A549 (cell line): ENCODE data around the gene PGLYRP1. TPM values are rescaled to one million over a fixed set of nuclear protein-coding genes. Genes with fewer than 3 reads are reported as not detected.

Source experiments
- ATAC-seq, 2 experiments: fragments of 200-7000 bp in 1 of 2; fragments of >200 bp in 1 of 2; cut with Nextera tagmentation in 1 of 2; cut with Tn5 transposase in 1 of 2; 3 replicates each; pipeline versions ENCODE4 v1.8.0 to v1.9.1; 2018 to 2020; ENCODE audit warnings: mild to moderate bottlenecking in 1 of 2, moderate library complexity in 1 of 2
- CTCF ChIA-PET: fragments of 300-600 bp; sonication (Branson Sonifier 250); formaldehyde crosslinking; extraction: SDS; loops from one replicate; lab custom pipeline; 2021; ENCODE audit warnings: antibody characterized with exemption, inconsistent platforms; lab: Yijun Ruan, JAX
- POLR2A ChIA-PET: fragments of 350-600 bp; formaldehyde crosslinking; extraction: SDS; loops from one replicate; lab custom pipeline; 2021; ENCODE audit warnings: antibody characterized with exemption, inconsistent platforms; lab: Yijun Ruan, JAX
- DNase-seq, 2 experiments: peaks; one replicate each; pipeline versions ENCODE4 v3.0.0 to v3.0.0-alpha.2; 2011 to 2016; ENCODE audit warnings: low read depth in 1 of 2, low spot score in 1 of 2
- FAIRE-seq: peaks from 2 replicates; lab custom pipeline; 2011; peaks lifted over from hg19 to GRCh38; lab: Jason Lieb, UNC
- H3K27ac ChIP-seq, 2 experiments: fragments of >200 bp; sonication (Bioruptor Twin); formaldehyde crosslinking; 3 replicates each; pipeline ENCODE4 v1.5.1; 2016 to 2017
- H3K4me1 ChIP-seq: fragments of >200 bp; sonication (Bioruptor Twin); formaldehyde crosslinking; 3 replicates; pipeline ENCODE4 v1.6.1; 2016
- H3K4me2 ChIP-seq: fragments of >200 bp; sonication (Bioruptor Twin); formaldehyde crosslinking; 3 replicates; pipeline ENCODE4 v1.6.1; 2016
- H3K4me3 ChIP-seq: fragments of >200 bp; sonication (Bioruptor Twin); formaldehyde crosslinking; 3 replicates; pipeline ENCODE4 v1.5.1; 2016
- H3K9me3 ChIP-seq: fragments of >200 bp; sonication (Bioruptor Twin); formaldehyde crosslinking; 3 replicates; pipeline ENCODE4 v1.6.1; 2016
- CHD4 ChIP-seq: fragments of 200-600 bp; sonication (generic); IDR thresholded peaks from 2 replicates; pipeline ENCODE4 v1.6.1; 2016; ENCODE audit warnings: antibody characterized with exemption, mild to moderate bottlenecking, borderline replicate concordance
- CTCF ChIP-seq: fragments of >200 bp; sonication (Bioruptor Twin); formaldehyde crosslinking; IDR thresholded peaks from 3 replicates; pipeline ENCODE4 v1.5.1; 2016
- EHF ChIP-seq: fragments of 250-450 bp; sonication (Bioruptor Pico); IDR thresholded peaks from 2 replicates; pipeline ENCODE4 v1.5.0; 2020; ENCODE audit warnings: mild to moderate bottlenecking
- EHMT2 ChIP-seq: fragments of 200-600 bp; sonication (generic); IDR thresholded peaks from 2 replicates; pipeline ENCODE4 v1.6.1; 2016; ENCODE audit warnings: antibody characterized with exemption, low read depth, mild to moderate bottlenecking, moderate library complexity
- ESRRA ChIP-seq: fragments of 150-350 bp; IDR thresholded peaks from 2 replicates; pipeline ENCODE4 v1.6.1; 2014; ENCODE audit warnings: mild to moderate bottlenecking, low read length, borderline replicate concordance
- FOSB ChIP-seq: fragments of 250-450 bp; sonication (Bioruptor Pico); IDR thresholded peaks from 2 replicates; pipeline ENCODE4 v1.5.0; 2020; ENCODE audit warnings: mild to moderate bottlenecking, moderate library complexity
- HDAC2 ChIP-seq: fragments of 200-600 bp; sonication (generic); IDR thresholded peaks from 2 replicates; pipeline ENCODE4 v1.6.1; 2016
- JUN ChIP-seq, 2 experiments: fragments of >200 bp; sonication (Bioruptor Twin); formaldehyde crosslinking; IDR thresholded peaks; 2 replicates in 1 of 2; 3 replicates in 1 of 2; pipeline ENCODE4 v1.6.1; 2016 to 2017
- KDM5A ChIP-seq: fragments of 200-600 bp; sonication (generic); IDR thresholded peaks from 2 replicates; pipeline ENCODE4 v1.6.1; 2016; ENCODE audit warnings: antibody characterized with exemption, mild to moderate bottlenecking
- MAZ ChIP-seq: fragments of 150-350 bp; IDR thresholded peaks from 2 replicates; pipeline ENCODE4 v1.6.1; 2014; ENCODE audit warnings: antibody characterized with exemption, low read depth, low read length, borderline replicate concordance
- POLR2AphosphoS2 ChIP-seq: conservative IDR thresholded peaks from 2 replicates; pipeline ENCODE4 v1.6.1; 2012; ENCODE audit warnings: low read length, improper control_type of control experiment, inconsistent platforms
- RAD21 ChIP-seq, 2 experiments: fragments of >200 bp in 1 of 2; sonication (Bioruptor Twin) in 1 of 2; formaldehyde crosslinking in 1 of 2; IDR thresholded peaks in 1 of 2; conservative IDR thresholded peaks in 1 of 2; 2 replicates in 1 of 2; 3 replicates in 1 of 2; pipeline ENCODE4 v1.6.1; 2012 to 2018; ENCODE audit warnings: inconsistent platforms in 1 of 2
- RFX5 ChIP-seq: fragments of 450-650 bp; IDR thresholded peaks from 2 replicates; pipeline ENCODE4 v1.7.1; 2014; ENCODE audit warnings: antibody characterized with exemption, mild to moderate bottlenecking, moderate library complexity
- RNF2 ChIP-seq: fragments of 200-600 bp; sonication (generic); IDR thresholded peaks from 2 replicates; pipeline ENCODE4 v1.6.1; 2016; ENCODE audit warnings: low read depth, mild to moderate bottlenecking, antibody characterized with exemption, moderate library complexity, borderline replicate concordance
- SMC3 ChIP-seq: fragments of >200 bp; sonication (Bioruptor Twin); formaldehyde crosslinking; IDR thresholded peaks from 3 replicates; pipeline ENCODE4 v1.6.1; 2018; ENCODE audit warnings: inconsistent platforms
- TFCP2L1 ChIP-seq: fragments of 250-450 bp; sonication (Bioruptor Pico); IDR thresholded peaks from 2 replicates; pipeline ENCODE4 v1.5.0; 2021; ENCODE audit warnings: mild to moderate bottlenecking
- ZSCAN20 ChIP-seq: fragments of 250-450 bp; sonication (Bioruptor Pico); IDR thresholded peaks from 2 replicates; pipeline ENCODE4 v1.8.0; 2022; ENCODE audit warnings: mild to moderate bottlenecking, moderate library complexity
- WGBS: methylation state at CpG from one replicate; pipeline ENCODE4 v1.1.6; 2017; ENCODE audit errors: missing lambda C conversion rate; 5-methylcytosine and 5-hydroxymethylcytosine counted together
- polyA plus RNA-seq, 4 experiments: library from polyadenylated mRNA; depleted of rRNA in 3 of 4; stranded (reverse); fragments of >200 nt; fragmentation: RNase III in 1 of 4; extraction: RNeasy Plus Mini Kit Qiagen cat#74134 plus additional on column Dnase treatment in 1 of 4; gene quantifications; 2 replicates in 3 of 4; 3 replicates in 1 of 4; pipeline ENCODE4 v1.2.3, GENCODE V29; 2011 to 2017
- TF ChIP-seq, protein P1 (sequence below): fragments of >200 bp; sonication (Bioruptor Twin); formaldehyde crosslinking; IDR thresholded peaks from 2 replicates; pipeline ENCODE4 v1.6.1; 2016
- TF ChIP-seq, protein P2 (sequence below): fragments of 450-650 bp; IDR thresholded peaks from 2 replicates; pipeline ENCODE4 v1.6.1; 2014; ENCODE audit warnings: antibody characterized with exemption
- TF ChIP-seq, protein P3 (sequence below): fragments of 150-350 bp; IDR thresholded peaks from 2 replicates; pipeline ENCODE4 v1.6.1; 2014; ENCODE audit warnings: low read depth, mild to moderate bottlenecking, low read length

The PGLYRP1 gene
- polyA plus RNA-seq, 2 of the 4 experiments (the other 2 are of a cell fraction) = not detected

- POLR2A ChIA-PET = no interaction called here
- no peak overlapping the region for H3K27ac ChIP-seq
- peak; percentile 13 for FAIRE-seq
- H3K4me1 ChIP-seq = peaks cover 7% of the 10 kb centered on the region; the same call in 1 of the 3 replicates
- TF ChIP-seq ESRRA (no peak), SMC3 (peak; percentile 76), RAD21 (conservative IDR thresholded peaks at IDR 0.05 in 1 of 2, IDR thresholded peaks at IDR 0.05 in 1 of 2) (peak; percentile 61 to 68), CTCF (peak; percentile 95), RNF2 (no peak)
- TF ChIP-seq, protein P1, sequence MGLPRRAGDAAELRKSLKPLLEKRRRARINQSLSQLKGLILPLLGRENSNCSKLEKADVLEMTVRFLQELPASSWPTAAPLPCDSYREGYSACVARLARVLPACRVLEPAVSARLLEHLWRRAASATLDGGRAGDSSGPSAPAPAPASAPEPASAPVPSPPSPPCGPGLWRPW = no peak
- TF ChIP-seq, protein P2, sequence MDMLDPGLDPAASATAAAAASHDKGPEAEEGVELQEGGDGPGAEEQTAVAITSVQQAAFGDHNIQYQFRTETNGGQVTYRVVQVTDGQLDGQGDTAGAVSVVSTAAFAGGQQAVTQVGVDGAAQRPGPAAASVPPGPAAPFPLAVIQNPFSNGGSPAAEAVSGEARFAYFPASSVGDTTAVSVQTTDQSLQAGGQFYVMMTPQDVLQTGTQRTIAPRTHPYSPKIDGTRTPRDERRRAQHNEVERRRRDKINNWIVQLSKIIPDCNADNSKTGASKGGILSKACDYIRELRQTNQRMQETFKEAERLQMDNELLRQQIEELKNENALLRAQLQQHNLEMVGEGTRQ = no peak
- CTCF ChIA-PET = interaction anchor here (0.6 to 5.1 kb wide), 53 partner anchors 8 to 553 kb away, joined by 3 to 100 read pairs (median 4); partner anchors contain the start of genes CCDC61, MYPOP, NOVA2 and PGLYRP1
- DNase-seq = peak; percentile 81
- WGBS = 49% methylated on average over 25 of the region's 28 CpGs
- no peak overlapping the region for H3K4me3 ChIP-seq
- no peaks in the 10 kb centered on the region for H3K9me3 ChIP-seq
- H3K4me2 ChIP-seq = no peak overlapping the region
- peak; percentile 90 to 96 for ATAC-seq
Observed at GRCh38 chr19:46009530-46010510, 13.0 kb downstream of the PGLYRP1 start.

DNA sequence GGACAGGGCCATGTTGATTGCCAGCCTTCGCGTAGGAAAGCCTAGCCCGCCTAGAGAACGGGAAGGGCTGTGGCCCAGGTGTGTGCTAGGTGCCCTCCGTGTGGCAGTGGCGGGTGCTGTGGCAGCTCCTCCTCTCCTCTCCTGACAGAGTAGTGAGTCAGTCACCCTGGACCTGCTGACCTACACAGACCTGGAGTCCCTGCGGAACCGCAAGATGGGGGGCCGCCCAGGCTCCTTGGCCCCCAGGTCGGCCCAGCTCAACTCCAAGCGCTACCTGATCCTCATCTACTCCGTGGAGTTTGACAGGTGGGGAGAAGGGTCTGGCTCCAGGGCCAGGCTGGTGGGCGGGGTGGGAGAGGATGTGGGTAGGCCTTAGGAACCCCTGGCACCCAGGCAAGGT, 16.4 kb downstream of the PGLYRP1 start:
- H3K27ac ChIP-seq = no peak overlapping the region
- DNase-seq (no peak), FAIRE-seq (no peak), ATAC-seq (no peak)
- 93% methylated on average over 13 of the region's 13 CpGs for WGBS
- POLR2A ChIA-PET = no interaction called here
- H3K9me3 ChIP-seq = no peaks in the 10 kb centered on the region
- no peak overlapping the region for H3K4me3 ChIP-seq
- H3K4me1 ChIP-seq = 0 out of 3 replicates have a peak, but pooled peaks cover 3% of the 10 kb centered on the region
- CTCF ChIA-PET = interaction anchor here (0.9 to 2.9 kb wide), 8 partner anchors 11 to 259 kb away, joined by 3 to 21 read pairs (median 8); partner anchors contain the start of gene SYMPK
- no peak overlapping the region for H3K4me2 ChIP-seq
- no peak for TF ChIP-seq ESRRA
- TF ChIP-seq RNF2 = no peak
- TF ChIP-seq EHMT2 = no peak
- no peak for TF ChIP-seq EHF
- no peak for TF ChIP-seq TFCP2L1 (CRISPR knock-in tag)
- TF ChIP-seq CHD4 = no peak
- no peak for TF ChIP-seq POLR2AphosphoS2
- no peak for TF ChIP-seq RFX5
- TF ChIP-seq MAZ = no peak
- no peak for TF ChIP-seq HDAC2
- TF ChIP-seq JUN (IDR thresholded peaks at IDR 0.05) = no peak
- TF ChIP-seq FOSB (CRISPR knock-in tag) = no peak
- TF ChIP-seq, protein P3, sequence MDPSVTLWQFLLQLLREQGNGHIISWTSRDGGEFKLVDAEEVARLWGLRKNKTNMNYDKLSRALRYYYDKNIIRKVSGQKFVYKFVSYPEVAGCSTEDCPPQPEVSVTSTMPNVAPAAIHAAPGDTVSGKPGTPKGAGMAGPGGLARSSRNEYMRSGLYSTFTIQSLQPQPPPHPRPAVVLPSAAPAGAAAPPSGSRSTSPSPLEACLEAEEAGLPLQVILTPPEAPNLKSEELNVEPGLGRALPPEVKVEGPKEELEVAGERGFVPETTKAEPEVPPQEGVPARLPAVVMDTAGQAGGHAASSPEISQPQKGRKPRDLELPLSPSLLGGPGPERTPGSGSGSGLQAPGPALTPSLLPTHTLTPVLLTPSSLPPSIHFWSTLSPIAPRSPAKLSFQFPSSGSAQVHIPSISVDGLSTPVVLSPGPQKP = no peak
- no peak for TF ChIP-seq KDM5A
- TF ChIP-seq ZSCAN20 (CRISPR knock-in tag) = no peak
- TF ChIP-seq CTCF = no peak
